Mammary epithelial cell (primary cell): ENCODE measurements around the gene COPG1.

Experiments used
- CTCF ChIP-seq, 2 donors: IDR thresholded peaks in 1 of 2; conservative IDR thresholded peaks in 1 of 2; 2 replicates each; pipeline ENCODE4 v1.5.1; 2011 to 2012; ENCODE audit warnings: inconsistent platforms in 2 of 2, low read length in 2 of 2, mild to moderate bottlenecking in 2 of 2, control low read depth in 1 of 2, low read depth in 1 of 2; ENCODE audit not compliant: insufficient read depth in 1 of 2; ENCODE audit errors: extremely low read depth in 1 of 2
- EZH2 ChIP-seq: IDR thresholded peaks from 2 replicates; pipeline ENCODE4 v1.6.1; 2012; ENCODE audit warnings: low read length, inconsistent platforms, borderline replicate concordance

- TF ChIP-seq CTCF (conservative IDR thresholded peaks at IDR 0.05 in 1 of 2, IDR thresholded peaks at IDR 0.05 in 1 of 2; ENCODE audit: extremely low read depth in 1 of 2, insufficient read depth in 1 of 2, low read depth in 1 of 2, low read length in 2 of 2): no peak
- no peak for TF ChIP-seq EZH2
These were observed 2.8 kb upstream of the COPG1 start for GRCh38 chr3:129246636-129247035.
